Renal cortical epithelial cell (primary cell): ENCODE results near the gene ZNF488. TPM values are rescaled to one million over a fixed set of nuclear protein-coding genes. Genes with fewer than 3 reads are reported as not detected.

Source experiments
- DNase-seq: peaks from one replicate; pipeline ENCODE4 v3.0.0-alpha.2; 2011; ENCODE audit warnings: low read depth
- total RNA-seq: library from RNA; depleted of rRNA; stranded (reverse); fragments of >200 nt; gene quantifications from 2 replicates; pipeline ENCODE4 v1.2.3, GENCODE V29; 2014

Gene ZNF488
- total RNA-seq, 1 donor from 2014 or later = 0.25 TPM

DNA sequence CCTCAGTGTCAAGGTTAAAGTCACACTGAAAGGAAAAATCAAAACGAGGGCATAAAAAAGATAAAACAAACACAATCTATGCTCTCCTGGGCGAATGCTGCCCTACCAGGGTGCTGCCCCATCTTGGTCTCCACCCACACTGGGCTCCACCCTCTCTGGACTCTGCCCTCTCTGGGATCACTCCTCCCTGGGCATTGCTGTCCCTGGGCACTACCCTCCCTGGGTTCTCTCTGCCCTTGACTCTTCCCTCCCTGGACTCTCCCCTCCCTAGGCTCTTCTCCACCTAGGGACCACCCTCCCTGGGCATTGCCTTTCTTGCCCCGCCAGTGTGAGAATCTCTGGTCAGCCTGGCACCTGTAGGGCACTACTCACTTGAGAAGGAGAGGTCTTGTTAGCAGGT, 53.3 kb downstream of the ZNF488 start:
- DNase-seq = no peak

DNA sequence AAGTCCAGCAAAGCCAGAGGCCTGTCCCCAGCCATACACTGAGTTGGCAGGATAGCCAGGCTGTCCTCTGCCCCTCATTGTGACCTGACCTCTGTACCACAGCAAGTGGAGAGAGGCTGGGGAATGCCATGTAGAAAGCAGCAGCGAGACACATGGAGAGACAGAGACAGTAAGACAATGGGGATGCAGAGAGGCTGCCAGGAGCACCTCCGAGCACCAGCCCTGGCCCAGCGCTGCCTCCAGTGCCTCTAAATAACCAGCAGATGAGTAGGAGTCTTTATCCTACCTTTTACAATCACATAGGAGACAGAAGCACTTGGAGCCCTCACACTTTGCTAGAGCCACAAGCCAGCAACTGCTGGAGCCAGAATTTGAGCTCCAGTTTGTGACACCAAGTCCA, 53.7 kb downstream of the ZNF488 start:
- DNase-seq = no peak

DNA sequence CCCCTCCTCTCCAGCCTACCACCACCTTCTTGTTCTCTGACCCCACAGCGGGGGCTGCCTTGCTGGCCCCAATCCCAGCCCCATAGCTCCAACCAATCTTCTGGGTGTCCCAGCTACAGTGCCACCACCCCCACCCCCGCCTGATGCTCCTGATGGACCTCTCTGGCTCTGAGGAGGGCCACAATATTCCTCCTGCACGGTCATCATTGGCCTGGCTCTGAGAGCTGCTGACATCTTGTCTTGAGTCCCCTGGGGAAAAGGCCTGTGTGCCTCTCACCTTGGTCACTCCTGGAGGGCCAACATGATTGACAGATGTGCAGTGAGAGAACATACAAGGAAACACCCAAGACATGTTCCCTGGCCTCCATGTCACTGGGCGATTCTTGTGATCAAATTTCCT, 54.2 kb downstream of the ZNF488 start:
- DNase-seq = no peak

DNA sequence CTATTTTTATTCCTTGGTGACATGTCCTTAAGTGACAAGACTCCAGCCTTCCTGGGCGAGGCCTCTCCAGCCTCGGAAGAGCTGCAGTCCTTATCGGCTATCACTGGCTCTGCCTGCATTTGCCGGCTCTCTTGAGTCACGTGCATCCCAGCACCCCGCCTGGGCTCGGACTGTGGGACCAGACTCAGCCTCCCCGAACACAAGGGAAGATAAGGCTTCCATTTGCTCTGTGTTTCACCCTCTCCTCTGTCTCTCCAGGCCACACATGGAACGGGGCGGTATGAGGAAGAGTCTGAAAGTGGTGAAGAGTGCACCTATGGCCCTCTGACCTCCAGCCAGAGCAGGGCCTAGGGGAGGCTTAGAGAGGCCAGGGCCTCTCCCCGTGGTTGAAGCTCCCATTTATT, 57.2 kb downstream of the ZNF488 start:
- DNase-seq = no peak

DNA sequence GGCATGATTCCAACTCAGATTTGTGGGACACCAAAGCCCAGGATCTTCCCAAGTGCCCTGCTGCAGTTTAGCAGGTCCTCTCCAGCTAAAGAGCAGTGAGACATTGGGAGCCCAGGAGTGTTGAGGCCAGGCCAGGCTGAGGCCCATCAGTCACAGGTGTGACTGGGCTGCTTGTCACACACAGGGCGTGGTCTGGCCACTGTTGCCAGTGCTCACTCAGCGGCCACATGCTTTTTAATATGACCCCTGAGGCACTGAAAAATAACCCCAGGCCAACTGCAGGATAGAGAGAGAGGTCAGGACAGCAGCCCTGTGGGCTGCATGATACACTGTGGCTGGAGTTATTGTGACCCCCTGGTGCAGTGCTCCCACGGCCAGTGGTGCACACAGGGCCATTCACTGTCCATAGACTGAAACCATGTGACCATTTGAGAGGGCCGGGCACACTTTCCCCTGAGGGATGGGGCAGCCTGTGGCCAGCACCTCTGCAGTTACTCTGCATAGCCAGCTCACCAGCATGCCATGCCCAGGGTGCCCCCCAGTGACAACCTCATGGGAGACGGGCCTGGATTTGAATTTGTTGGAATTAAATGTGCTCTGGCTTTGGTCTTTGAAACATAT, 57.7 kb downstream of the ZNF488 start:
- DNase-seq = no peak

DNA sequence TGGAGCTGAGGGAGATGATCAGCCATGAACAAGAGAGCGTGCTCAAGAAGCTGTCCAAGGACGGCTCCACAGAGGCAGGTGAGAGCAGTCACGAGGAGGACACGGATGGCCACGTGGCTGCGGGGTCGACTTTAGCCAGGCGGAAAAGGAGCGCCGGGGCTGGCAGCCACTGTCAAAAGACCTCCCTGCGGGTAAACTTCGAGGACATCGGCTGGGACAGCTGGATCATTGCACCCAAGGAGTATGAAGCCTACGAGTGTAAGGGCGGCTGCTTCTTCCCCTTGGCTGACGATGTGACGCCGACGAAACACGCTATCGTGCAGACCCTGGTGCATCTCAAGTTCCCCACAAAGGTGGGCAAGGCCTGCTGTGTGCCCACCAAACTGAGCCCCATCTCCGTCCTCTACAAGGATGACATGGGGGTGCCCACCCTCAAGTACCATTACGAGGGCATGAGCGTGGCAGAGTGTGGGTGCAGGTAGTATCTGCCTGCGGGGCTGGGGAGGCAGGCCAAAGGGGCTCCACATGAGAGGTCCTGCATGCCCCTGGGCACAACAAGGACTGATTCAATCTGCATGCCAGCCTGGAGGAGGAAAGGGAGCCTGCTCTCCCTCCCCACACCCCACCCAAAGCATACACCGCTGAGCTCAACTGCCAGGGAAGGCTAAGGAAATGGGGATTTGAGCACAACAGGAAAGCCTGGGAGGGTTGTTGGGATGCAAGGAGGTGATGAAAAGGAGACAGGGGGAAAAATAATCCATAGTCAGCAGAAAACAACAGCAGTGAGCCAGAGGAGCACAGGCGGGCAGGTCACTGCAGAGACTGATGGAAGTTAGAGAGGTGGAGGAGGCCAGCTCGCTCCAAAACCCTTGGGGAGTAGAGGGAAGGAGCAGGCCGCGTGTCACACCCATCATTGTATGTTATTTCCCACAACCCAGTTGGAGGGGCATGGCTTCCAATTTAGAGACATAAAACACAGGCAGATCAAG, 58.5 kb downstream of the ZNF488 start:
- DNase-seq = no peak

DNA sequence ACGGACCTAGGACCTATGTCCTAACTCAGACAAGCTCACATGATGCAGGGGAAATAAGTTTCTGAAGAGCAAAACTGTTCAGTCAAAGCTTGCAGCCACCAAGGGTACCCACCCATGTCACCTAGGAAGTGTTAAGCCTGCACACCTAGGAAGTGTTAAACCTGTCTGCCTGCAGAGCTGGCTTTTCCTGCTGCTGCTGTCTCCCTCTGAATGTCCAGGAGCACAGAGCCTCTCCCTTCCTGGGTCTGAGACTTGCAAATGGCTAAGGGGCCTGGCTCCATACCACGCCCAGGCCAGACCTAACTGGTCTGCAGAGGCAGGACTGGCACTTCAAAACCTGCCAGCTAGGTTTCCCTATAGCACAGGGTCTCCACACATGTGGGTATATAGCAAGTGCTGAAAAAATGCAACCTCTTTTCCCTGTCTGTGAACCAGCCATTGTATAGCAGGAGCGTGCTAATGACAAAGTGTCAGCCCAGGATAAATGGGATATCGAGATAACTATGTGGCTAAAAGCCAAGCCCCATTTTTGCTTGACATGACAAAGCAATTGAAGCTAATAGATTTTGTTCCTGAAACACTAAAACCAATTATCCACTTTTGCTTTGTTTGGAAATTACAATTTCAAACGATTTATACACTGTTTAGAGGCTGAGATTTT, 60.3 kb downstream of the ZNF488 start:
- no peak for DNase-seq

DNA sequence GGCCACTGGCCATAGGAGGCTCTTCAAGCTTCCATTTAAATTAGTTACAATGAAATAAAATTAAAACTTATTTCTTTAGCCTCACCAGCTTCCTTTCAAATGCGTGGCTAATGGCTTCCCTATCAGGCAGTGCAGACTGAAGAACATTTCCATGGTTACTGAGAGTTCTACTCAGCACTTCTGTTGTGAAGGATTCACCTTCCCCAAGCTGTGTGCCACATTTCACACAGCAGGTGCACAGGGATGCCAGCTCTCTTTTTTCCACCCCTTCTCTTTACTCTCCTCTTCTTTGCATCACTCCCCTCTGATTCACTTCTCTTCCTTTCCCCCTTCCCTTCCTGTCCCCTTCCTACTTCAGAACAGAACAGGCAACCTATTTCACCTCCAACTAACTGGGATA, 61.0 kb downstream of the ZNF488 start:
- no peak for DNase-seq

DNA sequence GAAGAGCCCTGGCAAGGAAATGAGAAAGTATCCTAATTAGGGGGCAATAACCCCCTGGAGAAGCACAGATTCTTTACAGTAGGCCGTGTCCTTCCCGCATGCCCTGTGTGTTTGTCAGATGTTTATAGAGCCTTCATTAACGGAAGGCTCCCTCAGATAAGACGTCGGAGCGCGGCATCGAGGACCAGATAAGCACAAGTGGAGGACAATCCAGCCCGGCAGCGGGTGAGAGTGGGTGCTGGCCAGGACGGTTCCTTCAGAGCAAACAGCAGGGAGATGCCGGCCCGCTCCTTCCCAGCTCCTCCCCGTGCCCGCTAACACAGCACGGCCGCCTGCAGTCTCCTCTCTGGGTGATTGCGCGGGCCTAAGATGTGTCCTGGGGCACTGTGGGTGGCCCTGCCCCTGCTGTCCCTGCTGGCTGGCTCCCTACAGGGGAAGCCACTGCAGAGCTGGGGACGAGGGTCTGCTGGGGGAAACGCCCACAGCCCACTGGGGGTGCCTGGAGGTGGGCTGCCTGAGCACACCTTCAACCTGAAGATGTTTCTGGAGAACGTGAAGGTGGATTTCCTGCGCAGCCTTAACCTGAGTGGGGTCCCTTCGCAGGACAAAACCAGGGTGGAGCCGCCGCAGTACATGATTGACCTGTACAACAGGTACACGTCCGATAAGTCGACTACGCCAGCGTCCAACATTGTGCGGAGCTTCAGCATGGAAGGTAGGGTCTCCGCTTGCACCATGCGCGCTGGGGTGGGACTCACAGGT, 61.6 kb downstream of the ZNF488 start, which contains the start of gene GDF2:
GDF2 (plus strand) TSS at position 155 of the 762 bp plus-strand sequence; CDS start at position 370, 215 bp downstream.
- no peak for DNase-seq

DNA sequence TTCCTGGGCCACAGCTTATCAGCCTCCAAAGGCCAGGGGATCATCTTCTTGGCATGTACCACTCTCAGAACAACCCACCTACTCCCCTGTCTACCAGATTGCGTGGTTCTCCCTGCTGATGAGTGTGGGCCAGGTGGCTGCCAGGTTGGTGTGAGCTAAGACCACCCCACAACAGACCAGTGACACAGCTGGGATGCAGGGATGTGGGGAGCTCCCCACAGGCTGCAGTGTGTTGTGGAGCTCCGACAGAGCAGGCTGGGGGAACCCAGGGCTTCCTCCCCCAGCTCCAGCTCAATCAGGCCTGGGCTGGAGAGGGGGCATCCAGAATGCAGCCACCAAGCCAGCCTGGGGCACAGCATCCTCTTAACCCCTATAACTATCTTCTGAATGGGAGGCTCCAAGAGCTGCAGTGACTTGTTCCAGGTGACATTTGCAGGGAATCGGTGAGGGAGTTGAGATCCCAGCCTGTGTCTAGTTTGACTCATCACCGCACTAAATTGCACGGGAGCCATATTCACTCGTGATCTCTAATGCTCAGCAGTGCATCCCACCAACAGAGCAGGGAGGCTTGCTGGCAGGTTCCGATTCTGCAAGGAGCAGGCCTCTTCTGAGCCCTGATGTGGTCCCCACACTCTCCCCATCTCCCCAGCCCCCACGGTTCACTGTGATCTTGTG, 62.4 kb downstream of the ZNF488 start:
- DNase-seq = no peak

DNA sequence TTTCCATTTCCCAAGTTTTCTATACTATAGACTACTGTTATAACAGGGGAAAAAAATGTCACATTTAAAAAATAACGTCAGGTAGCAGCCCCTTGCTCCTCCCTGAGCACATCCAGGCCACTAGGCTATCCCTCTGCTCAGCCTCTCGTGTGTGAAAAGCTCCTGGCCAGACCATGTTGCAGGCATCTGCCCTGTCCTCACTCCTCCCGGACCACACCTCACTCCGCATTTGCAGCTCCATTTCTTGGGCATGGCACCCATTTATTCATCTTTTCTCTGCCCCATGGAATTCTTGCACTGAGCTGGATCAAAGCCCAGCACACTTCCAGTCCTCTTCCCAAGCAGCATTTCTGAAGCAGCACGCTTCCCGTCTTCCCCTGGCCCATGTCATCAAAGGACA, 63.3 kb downstream of the ZNF488 start:
- DNase-seq = no peak

DNA sequence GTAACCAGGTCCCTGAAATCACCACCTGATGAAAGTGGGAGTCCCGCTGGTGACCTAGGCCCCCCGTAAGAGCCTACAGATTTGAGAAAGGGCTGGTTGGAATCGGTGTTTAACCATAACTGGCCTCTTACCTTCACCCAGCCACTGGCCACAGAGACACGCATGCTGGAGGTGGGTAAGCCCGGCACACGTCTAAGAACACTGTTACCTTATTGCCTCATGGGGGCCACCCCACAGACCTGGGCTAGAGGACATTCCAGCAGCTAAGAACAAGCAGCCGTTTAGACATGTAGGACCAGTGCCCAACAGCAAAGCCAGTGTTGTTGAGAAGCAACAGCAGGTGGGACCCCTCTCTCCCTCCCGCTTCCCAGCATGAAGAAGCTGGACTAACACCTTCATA, 64.3 kb downstream of the ZNF488 start:
- no peak for DNase-seq

DNA sequence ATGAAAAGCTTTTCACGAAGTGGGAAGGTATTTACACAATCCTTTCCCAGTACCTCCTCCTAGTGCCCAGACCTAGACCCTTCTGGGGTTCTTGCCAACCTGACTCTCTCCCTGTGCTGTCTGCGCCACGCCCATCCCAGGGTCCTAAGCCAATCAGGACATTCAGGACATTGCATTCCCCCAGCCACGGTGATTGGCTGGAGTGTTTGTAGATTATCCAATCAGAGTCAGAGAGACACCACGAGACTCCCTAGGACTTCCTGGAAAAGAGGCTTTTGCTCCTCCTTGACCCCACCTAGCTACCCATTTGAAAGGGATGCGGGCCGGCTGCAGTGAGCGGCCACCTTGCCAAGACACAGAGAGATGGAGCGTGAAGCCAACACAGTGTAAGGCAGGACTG, 65.4 kb downstream of the ZNF488 start:
- no peak for DNase-seq

DNA sequence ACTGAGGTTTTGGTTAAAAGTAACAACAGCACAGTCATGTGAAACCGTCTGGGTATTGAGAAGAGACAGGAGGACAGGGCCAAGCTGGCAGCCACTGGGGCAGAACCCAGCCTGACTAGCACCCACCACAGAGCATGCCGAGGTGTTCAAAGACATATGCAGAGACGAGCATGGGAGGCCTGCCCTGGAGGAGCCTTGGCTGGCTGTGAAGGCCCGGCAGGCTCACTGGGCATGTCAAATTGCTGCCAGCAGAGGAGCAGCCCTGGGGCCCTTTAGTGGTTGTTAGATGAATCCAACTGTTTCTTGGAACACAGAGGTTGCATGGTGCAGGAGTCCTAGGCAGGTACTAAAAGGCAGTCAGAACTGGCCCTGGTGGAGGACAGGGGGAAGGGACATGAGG, 66.8 kb downstream of the ZNF488 start:
- DNase-seq = no peak

DNA sequence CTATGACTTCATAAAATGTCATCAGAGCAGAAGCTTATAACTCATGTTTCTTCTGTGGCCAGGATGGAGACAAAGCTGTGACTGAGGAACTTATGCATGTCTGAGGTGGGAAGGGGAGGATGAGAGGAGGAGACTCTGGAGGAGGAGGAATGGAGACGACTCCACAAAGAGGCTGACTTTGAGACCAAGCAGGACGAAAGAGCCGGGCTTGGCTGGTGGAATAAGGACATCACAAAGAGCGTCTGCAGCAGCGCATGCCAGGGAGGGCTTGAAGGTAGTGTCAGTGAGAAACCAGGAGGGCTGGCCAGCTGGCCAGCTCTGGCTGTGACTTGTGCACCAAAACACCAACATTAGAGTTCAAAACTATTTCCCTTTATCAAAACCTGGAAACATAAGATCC, 68.0 kb downstream of the ZNF488 start:
- DNase-seq = no peak

Other genes starting within 250 kb of the ZNF488 start
- not detected in 2 replicates for gene GDF10, start 84.1 kb downstream of the ZNF488 start, total RNA-seq
- not detected in 2 replicates for gene GDF2, start 61.8 kb downstream of the ZNF488 start, total RNA-seq
- not detected in 2 replicates for gene RBP3, start 35.9 kb downstream of the ZNF488 start, total RNA-seq
- 0.30 and 6.1 TPM in 2 replicates for gene ANXA8, start 99.8 kb upstream of the ZNF488 start, total RNA-seq
- not detected in 2 replicates for gene FAM25G, start 107.4 kb upstream of the ZNF488 start, total RNA-seq
- gene AGAP9, start 139.3 kb upstream of the ZNF488 start, total RNA-seq = 0.35 and 6.8 TPM in 2 replicates